HPDE6-E6E7 (cell line): ENCODE results near the gene SCARB2.
"Not testable (repeated sequence)": the region's sequence is repeated elsewhere in the genome, so short reads cannot be mapped to it uniquely, and the experiment has no call there.

Source experiments
- DNase-seq: peaks from one replicate; pipeline ENCODE4 v3.0.0; 2011; ENCODE audit warnings: missing footprints; ENCODE audit errors: extremely low spot score

The SCARB2 gene, protein sequence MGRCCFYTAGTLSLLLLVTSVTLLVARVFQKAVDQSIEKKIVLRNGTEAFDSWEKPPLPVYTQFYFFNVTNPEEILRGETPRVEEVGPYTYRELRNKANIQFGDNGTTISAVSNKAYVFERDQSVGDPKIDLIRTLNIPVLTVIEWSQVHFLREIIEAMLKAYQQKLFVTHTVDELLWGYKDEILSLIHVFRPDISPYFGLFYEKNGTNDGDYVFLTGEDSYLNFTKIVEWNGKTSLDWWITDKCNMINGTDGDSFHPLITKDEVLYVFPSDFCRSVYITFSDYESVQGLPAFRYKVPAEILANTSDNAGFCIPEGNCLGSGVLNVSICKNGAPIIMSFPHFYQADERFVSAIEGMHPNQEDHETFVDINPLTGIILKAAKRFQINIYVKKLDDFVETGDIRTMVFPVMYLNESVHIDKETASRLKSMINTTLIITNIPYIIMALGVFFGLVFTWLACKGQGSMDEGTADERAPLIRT

DNA sequence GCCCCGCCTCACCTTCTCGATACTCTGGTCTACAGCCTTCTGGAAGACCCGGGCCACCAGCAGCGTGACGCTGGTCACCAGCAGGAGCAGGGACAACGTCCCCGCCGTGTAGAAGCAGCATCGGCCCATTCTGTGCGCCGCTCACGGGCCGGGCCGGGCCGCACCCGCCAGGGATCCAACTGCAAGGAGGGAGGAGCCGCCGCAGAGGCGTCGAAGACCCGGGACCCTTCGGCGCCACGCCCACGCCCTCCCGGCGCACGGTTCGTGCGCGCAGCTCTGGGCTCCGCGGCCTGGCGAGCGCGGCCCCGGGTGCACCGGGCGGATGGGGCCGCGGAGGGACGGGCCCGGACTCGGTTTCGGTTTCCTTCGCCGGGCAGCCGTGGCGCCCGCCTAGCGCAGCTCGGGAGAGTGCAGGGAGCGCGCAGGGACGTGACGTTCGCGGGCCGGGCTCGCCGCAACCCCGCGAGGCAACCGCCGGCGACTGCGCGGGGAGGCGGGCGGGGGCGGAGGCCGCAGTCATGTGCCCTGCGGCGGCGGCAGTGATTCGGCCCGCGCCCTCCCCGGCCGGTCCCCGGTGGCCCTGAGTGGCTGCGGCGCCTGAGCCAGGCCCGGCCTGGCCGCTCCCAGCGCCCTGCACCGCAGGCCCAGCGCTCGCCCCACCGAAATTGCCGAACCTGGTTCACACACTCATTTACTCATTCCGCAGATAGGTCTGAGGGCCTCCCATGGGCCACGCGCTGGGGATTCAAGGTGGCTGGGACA lies at the start of gene SCARB2:
Gene SCARB2 (minus strand): TSS at position 410 of the 762 bp plus-strand sequence. CDS start 281 bp downstream, at position 129.
- DNase-seq = peak; percentile 82

DNA sequence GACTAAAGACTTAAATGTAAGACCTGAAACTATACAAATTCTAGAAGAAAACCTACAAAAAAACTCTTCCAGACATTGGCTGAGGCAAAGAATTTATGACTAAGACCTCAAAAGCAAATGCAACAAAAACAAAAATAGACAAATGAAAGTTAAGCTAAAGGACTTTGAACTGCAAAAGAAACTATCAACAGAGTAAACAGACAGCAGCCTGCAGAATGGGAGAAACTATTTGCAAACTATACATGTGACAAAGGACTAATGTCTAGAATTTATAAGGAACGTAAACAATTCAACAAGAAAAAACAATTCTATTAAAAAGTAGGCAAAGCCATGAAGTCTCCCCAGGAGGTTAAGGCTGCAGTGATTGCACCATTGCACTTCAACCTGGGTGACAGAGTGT lies 46.9 kb upstream of the SCARB2 start:
- no peak for DNase-seq

DNA sequence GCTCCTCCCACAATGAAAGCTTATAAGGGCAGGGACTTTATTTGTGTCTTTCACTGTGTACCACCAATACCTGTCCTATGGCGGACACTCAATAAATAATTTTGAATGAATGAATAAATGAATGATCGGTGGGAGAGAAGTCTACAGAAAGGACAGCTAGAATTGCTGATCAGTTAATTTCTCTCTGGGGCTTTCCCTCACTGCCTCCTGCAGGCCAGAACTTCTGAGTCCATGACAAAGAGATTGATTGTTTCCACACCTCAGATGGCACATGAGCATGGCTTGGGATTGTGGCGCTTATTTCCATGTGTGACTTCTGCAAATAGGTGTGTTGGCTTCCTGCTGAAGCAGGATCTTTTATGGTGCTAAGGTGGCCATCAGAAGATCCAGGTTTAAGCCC lies 44.2 kb upstream of the SCARB2 start:
- no peak for DNase-seq

DNA sequence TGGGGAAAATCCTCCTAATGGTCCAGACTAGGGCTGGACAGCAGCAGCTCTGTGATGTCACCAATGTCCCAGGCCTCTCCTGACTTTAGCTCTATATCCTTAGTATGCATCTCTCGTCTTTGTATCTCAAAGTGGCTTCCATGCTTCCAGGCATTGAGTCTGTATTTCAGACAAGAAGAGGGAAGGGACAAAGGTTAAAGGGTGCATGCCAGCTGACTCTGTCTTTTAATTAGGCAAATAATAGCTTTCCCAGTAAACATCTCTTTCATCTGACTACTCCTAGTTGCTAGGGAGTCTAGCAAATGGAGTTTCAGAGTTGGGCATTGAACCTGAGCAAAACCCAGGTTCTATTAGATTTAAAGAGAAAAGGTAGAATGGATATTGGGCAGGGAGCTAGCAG lies 43.3 kb upstream of the SCARB2 start:
- no peak for DNase-seq

DNA sequence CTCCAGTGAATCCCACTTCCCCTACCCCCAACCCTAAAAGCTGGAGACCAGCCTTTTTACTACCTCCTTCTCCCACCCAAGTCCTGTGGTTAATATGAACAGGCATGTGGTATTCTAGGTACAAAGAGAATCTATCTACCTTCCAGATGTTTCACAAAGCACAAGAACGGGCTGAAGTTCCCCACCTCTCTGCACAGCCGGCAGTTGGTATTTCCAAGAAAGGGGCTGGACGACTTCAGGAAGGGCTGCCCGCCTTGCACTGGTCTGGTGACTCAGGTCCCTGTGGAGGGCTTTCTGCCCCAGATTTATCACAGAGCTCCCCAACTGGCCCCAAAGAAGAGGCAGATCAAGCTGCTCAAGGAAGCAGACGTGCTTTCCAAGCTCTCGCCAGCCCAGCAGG lies 42.4 kb upstream of the SCARB2 start:
- no peak for DNase-seq

DNA sequence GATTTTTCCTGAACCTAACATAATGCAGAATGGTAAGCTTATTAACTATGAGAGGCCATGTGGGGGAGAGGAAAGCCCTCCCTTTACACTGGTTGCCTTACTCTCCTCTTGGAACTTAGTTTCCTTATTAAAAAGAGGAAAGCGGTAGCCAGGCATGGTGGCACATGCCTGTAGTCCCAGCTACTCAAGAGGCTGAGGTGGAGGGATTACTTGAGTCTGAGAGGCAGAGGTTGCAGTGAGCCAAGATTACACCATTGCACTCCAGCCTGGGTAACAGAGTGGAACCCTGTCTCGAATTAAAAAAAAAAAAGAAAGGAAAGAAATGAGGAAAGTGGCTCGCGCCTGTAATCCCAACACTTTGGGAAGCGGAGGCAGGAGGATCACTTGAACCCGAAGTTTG lies 39.9 kb upstream of the SCARB2 start:
- no peak for DNase-seq

DNA sequence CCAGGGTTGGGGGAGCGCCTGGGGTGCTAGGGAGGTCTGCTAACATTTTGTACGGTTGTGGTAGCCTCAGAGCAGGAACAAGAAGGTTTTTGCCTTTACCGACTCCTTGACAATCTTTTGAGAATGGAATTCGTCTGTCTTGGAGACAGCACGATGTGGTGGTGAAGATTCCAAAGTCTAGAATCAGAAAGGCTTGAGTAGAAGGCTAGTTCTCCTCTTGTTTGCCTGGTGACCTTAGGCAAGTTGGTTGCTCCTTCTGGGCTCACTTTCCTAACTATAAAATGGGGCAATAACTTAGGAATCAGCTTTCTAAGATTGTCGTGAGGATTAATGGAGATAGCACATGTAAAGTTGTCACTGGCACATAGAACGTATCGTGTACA lies 38.6 kb upstream of the SCARB2 start:
- DNase-seq = no peak

DNA sequence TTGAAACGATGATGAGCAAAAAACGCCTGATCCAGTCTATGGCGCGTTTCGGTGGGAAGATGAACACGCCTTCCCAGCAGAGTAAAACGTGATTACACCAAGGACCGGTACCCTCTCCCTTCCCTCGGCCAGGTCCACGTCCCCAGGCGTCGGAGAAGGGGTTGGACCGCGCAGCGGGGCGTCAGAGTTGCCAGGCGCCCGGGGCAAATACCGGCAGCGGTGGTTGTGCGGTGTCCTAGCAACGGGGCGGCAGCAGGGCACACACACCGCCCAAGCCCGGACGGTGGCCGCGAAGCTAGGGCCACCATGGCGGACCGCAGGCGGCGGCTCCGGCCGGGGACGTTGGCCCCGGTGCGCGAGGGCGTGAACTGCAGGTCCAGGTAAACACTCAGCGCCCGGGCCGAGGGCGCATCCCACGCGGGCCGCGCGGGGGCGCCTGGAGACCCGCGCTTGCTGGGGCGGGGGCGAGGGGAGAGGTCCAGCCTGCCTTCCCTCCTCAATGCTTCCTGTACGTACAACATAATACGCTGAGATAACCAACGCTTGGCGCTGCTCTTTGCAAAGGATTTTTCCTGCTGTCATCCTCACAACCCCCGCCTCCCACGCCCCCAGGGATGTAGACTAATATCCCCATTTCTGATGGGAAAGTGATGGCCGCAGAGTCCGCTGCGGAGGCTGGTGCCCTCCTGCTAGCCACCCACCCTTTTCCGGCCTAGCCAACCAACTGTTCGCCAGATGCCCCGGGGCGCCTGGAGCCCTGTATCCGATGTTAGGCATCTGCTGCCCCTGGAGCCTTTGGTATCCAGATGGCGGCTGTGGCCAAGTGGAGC lies 38.0 kb upstream of the SCARB2 start, which contains the start of gene FAM47E:
Gene FAM47E (plus strand): TSS at position 281 of the 830 bp plus-strand sequence. CDS start 26 bp downstream, at position 307.
- peak; percentile 53 for DNase-seq

DNA sequence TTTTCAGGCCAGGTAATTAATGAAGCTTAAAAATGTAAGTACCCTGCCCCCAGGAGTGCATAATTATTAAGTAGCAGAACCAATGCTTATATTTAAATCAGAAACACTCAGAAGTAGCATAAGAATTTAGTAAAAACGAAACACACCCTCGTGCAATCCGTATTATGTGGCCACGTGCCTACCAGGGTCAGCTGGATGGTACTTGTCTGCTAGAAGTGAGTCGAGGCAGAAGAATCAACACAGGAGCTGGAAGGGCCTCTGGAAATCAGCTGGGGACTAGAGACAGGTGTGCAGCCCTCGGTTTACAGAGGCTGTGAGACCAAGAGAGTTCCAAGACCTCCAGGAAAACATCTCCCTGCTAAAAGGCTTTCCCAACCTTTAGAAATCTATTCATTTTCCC lies 37.3 kb upstream of the SCARB2 start:
- no peak for DNase-seq

DNA sequence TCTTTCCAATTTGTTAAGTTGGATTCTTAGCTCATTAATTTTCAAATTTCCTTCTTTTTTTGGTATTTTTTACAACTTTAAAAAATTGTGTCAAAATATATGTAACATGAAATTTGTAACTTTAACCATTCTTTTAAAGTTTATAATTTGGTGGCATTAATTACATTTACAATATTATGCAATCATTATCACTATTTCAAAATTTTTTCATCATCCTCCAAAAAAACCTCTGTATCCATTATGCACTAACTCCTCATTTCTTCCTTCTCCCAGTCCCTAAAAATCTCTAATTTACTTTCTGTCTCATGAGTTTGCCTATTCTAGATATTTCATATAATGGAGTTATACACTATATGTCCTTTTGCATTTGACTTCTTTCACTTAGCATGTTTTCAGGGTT lies 33.2 kb upstream of the SCARB2 start:
- no peak for DNase-seq

DNA sequence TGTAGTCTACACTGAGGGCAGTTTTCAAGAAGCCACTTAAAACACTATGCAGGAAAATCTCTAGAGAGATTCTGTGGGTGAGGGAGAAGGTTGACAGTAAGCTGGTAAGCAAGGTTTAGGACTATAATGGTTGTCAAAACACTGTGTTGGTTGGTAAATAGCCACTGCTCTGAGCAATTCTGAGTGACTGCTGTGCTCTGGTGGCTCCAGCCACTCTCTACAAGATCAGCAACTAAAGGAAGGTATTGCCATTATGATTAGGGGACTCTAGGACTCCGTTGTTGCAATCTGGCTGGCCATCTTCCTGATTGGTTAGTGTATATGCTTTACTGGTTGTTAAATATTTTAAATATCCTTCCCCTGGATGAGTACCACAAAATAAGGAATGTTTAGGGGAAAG lies 32.4 kb upstream of the SCARB2 start:
- no peak for DNase-seq

DNA sequence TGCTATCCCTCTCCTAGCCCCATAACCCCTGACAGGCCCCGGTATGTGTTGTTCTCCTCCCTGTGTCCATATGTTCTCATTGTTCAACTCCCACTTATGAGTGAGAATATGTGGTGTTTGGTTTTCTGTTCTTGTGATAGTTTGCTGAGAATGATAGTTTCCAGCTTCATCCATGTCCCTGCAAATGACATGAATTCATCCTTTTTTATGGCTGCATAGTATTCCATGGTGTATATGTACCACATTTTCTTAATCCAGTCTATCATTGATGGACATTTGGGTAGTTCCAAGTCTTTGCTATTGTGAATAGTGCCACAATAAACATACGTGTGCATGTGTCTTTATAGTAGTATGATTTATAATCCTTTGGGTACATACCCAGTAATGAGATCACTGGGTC lies 30.3 kb upstream of the SCARB2 start:
- not testable (repeated sequence) for DNase-seq

DNA sequence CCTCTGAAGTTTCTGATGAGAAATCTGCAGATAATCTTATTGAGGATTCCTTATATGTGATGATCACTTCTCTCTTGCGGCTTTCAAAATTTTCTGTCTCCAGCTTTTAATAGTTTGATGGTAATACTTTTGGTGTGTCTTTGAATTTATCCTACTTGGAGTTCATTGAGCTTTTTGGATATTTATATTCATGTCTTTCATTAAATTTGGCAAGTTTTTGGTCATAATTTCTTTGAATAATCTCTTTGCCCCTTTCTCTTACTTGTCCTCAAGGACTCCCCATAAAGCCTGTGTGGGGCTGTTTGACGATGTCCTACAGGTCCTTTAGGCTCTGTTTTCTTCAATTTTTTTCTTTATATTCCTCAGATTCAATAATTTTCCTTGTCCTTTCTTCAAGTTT lies 26.6 kb upstream of the SCARB2 start:
- no peak for DNase-seq

DNA sequence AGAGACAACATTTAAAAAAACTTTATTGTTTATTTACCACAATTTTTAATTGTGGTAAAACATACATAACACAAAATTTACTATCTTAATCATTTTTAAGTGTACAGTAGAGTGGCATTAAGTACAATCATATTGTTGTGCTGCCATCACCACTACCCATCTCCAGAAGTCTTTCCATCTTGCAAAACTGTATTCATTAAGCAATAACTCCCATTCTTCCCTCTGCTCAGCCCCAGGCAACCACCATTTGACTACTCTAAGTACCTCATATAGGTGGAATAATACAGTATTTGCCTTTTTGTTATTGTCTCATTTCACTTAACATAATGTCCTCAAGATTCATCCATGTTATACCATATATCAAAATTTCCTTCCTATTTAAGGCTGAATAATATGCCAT lies 25.1 kb upstream of the SCARB2 start:
- DNase-seq = no peak

DNA sequence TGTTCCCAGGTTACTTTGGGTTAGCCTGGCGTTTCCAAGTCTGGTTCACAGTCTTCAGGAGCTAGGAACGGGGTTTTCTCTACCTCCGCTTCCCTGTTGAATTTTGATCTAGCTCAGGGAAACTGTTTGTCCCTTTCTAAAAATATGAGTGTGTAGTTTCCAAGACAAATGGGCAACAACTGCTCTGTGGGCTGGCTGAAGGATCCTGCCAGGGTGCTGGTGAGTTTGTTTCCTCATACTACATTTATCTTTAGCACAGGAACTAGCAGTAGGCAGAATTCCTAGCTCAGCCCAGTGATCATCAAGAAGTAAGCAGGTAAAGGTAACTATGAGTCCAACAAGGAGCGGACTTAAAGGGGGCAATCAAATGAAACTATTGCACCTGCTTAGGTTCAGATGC lies 24.6 kb upstream of the SCARB2 start:
- no peak for DNase-seq

DNA sequence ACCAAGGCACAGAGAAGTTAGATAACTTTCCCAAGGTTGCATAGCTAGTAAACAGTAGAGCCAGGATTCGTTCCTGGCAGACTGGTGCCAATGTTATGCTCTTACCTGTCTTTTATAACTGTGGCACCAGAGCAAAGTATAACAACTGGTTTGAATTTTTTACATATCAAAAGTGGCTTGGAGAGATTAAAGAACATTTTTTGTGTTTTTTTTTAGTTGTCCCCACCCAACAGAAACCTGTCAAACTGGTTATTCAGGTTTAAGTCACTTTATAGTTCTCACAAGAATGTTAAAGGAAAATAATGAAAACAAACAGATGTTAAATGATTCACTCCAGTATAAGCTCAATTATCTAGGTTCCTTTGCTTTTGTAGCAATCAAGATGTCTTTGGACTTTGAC lies 22.3 kb upstream of the SCARB2 start:
- peak; percentile 60 for DNase-seq

DNA sequence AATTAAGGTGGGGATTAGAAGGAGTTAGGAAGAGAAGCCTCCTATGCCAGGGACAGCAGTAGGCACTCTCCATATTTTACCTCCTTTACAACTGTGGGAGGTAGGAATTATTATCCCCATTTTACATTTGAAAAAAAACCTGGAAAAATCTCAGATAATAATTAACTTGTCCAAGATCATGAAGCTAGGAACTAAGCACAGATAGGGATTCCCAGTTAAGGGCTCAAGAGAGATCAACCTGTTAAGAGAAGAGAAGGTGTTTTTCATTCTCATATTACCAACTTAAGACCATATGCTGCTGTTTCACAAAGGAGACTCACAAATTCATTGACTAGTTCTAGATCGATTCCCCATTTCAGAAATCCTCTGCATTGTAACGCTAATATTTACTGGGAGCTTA lies 21.8 kb upstream of the SCARB2 start:
- DNase-seq = no peak

DNA sequence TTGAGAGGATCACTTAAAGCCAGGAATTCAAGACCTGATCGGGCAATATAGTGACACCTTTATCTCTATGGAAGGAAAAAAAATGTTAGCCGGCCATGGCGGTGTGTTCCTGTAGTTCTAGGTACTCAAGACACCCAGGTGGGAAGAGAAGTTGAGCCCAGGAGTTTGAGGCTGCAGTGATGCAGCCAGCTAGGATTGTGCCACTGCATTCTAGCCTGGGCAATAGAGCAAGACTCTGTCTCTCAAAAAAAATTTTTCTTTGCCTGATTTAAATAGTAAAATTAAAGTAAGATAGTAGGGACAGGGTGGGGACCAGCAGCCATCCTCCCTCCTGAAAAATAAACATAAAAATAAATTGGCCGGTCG lies 21.0 kb upstream of the SCARB2 start:
- DNase-seq = no peak

DNA sequence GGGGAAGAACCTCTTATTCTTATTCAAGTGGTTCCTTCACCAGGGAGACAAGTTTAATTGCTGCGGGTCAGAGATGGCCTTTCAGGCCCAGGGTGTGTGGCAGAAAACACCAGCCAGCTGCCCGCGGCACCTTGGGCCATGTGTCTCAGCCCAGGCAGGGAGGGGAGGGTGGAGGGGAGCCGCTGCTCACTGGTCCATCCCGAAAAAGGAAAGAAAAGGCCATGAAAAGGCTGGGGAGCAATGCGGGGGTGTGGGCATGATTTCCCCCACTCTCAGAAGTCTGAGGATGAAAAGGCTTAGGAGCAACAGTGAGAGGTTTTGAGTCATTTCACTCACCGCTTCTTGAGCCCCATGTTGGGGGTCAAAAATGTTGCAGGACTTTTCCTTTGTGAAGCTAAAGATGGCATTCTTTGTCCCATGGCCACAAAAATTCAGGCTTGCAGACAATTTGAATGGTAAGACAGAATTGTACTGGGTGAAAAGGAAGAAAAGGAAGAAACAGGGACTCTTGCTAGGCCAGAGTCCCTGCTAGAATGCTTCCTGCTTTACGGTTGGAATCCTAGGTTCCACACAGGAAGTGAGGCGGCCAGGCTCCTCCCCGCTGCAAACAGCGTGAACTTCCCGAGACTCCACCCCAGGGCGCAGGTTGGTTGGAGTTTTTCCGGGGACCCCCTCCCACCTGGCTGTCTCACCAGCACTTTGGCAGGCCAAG lies 20.5 kb upstream of the SCARB2 start:
- DNase-seq = no peak

DNA sequence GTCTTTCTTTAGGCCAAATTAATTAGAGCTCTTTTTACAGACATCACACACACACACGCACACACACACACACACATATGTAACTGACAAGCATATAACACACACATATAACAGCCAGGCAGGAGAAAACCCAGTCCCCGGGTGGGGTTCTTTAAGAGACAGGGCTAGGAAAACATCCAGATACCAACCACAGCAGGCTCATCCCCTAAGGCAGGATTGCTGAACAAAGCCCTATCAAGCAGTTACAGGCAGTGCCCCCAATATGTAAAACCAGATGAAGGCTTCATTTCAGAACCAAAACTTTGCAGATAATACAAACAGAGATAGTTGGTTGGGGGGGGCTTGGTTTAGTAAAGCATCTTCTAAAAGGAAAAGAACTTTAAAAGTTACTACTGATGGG lies 19.9 kb upstream of the SCARB2 start:
- DNase-seq = no peak

DNA sequence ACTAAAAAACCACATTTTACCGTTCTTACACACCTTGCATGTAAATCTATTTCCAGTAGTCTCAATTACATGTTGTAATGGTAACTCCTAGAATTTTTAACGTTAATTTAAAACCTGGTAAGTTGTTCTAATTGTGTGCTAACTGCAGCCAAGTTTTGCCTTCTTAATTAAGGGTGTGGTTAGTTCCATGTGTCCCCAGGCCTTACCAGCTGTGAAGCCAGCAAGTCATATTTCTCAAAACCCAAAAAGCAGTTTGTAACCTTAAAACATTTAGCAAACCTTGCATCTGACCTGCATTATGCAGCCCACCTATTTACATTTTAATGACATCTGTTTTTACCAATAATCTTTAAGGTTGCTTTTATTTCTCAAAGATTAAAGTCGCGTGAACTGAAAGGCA lies 19.5 kb upstream of the SCARB2 start:
- no peak for DNase-seq

DNA sequence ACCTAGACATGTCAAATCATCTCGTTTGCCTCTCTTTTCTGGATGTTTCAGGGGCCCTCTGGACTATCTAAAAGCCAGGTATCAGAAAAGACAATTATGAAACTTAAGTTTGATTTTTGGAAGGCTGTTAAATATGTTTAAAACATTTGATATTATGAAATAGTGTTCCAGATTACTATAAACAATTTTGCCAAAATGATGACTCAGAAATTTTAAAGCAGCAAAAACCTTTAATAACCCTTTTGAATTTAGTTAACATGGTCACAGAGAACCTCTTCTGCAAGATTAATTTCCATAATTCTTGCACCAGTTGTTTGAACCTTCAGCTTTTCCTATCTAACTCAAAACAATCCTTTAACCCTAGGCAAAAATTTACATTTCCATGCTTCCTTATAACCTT lies 19.1 kb upstream of the SCARB2 start:
- no peak for DNase-seq
